IMR-90 (cell line): ENCODE data around the gene C1QTNF9B. TPM values are rescaled to one million over a fixed set of nuclear protein-coding genes. Genes with fewer than 3 reads are reported as not detected.

Experiments used
- ATAC-seq: fragments of 200-7000 bp; cut with Tn5 transposase; 2 replicates; pipeline ENCODE4 v1.9.1; 2020; ENCODE audit warnings: low read depth, mild to moderate bottlenecking, moderate library complexity
- BruUV-seq: library from RNA; stranded (reverse); fragments of 400-500 nt; replicated peaks from 2 replicates; lab custom pipeline; 2021; lab: Mats Ljungman, UMichigan
- CTCF ChIA-PET: fragments of 300-600 bp; formaldehyde crosslinking; extraction: SDS; loops from one replicate; lab custom pipeline; 2021; ENCODE audit warnings: antibody characterized with exemption; lab: Yijun Ruan, JAX
- POLR2A ChIA-PET: fragments of 300-600 bp; sonication (Branson Sonifier 250); formaldehyde crosslinking; loops from one replicate; lab custom pipeline; 2022; ENCODE audit warnings: antibody characterized with exemption; ENCODE audit not compliant: unreplicated experiment; lab: Charles Lee
- DNase-seq: peaks from one replicate; pipeline ENCODE4 v3.0.0; 2013
- H2AFZ ChIP-seq: replicated peaks from 2 replicates; pipeline ENCODE3; 2013; ENCODE audit warnings: low read length, mild to moderate bottlenecking; ENCODE audit not compliant: poor library complexity
- H2AK5ac ChIP-seq: 2 replicates; pipeline ENCODE4 v1.6.1; 2013; ENCODE audit warnings: low read depth, low read length, inconsistent platforms
- H2AK9ac ChIP-seq: replicated peaks from 2 replicates; pipeline ENCODE3; 2013; ENCODE audit warnings: mild to moderate bottlenecking, low read depth, low read length, moderate library complexity; ENCODE audit not compliant: poor library complexity
- H2BK120ac ChIP-seq: 2 replicates; pipeline ENCODE4 v1.6.1; 2013; ENCODE audit warnings: low read depth, low read length, inconsistent platforms
- H2BK15ac ChIP-seq: 3 replicates; pipeline ENCODE4 v1.6.1; 2013; ENCODE audit warnings: low read depth, low read length, inconsistent platforms
- H2BK20ac ChIP-seq: 2 replicates; pipeline ENCODE4 v1.6.1; 2013; ENCODE audit warnings: low read depth, mild to moderate bottlenecking, inconsistent platforms, low read length, moderate library complexity
- H2BK5ac ChIP-seq: 2 replicates; pipeline ENCODE4 v1.6.1; 2013; ENCODE audit warnings: mild to moderate bottlenecking, low read depth, low read length, inconsistent platforms; ENCODE audit not compliant: poor library complexity, severe bottlenecking
- H3K14ac ChIP-seq: replicated peaks from 2 replicates; pipeline ENCODE4 v1.6.1; 2013; ENCODE audit warnings: low read depth, low read length, inconsistent platforms
- H3K18ac ChIP-seq: 2 replicates; pipeline ENCODE4 v1.6.1; 2013; ENCODE audit warnings: low read depth, low read length, control low read depth
- H3K23ac ChIP-seq: 2 replicates; pipeline ENCODE4 v1.6.1; 2013; ENCODE audit warnings: low read depth, low read length, inconsistent platforms
- H3K27ac ChIP-seq: 2 replicates; pipeline ENCODE4 v1.5.1; 2013; ENCODE audit warnings: mild to moderate bottlenecking, control low read depth, low read length; ENCODE audit not compliant: insufficient read depth
- H3K27me3 ChIP-seq: 2 replicates; pipeline ENCODE4 v1.6.1; 2013; ENCODE audit warnings: low read length; ENCODE audit not compliant: control insufficient read depth, insufficient read depth
- H3K36me3 ChIP-seq: 2 replicates; pipeline ENCODE4 v1.6.1; 2013; ENCODE audit warnings: low read length, mixed read lengths; ENCODE audit not compliant: control insufficient read depth, insufficient read depth
- H3K4ac ChIP-seq: 2 replicates; pipeline ENCODE4 v1.6.1; 2013; ENCODE audit warnings: low read depth, low read length, inconsistent platforms
- H3K4me1 ChIP-seq: 2 replicates; pipeline ENCODE4 v1.6.1; 2013; ENCODE audit warnings: low read length, mixed read lengths; ENCODE audit not compliant: control insufficient read depth, insufficient read depth
- H3K4me2 ChIP-seq: 2 replicates; pipeline ENCODE4 v1.6.1; 2013; ENCODE audit warnings: low read depth, mild to moderate bottlenecking, control low read depth, low read length, moderate library complexity
- H3K4me3 ChIP-seq: 2 replicates; pipeline ENCODE4 v1.5.1; 2013; ENCODE audit warnings: low read depth, mild to moderate bottlenecking, control low read depth, low read length, moderate library complexity; ENCODE audit not compliant: insufficient read depth
- H3K56ac ChIP-seq: 2 replicates; pipeline ENCODE4 v1.6.1; 2013; ENCODE audit warnings: low read length, inconsistent platforms; ENCODE audit not compliant: insufficient read depth; ENCODE audit errors: extremely low read depth
- H3K79me1 ChIP-seq, 2 experiments: 2 replicates each; pipeline ENCODE4 v1.6.1; 2013; ENCODE audit warnings: low read length in 2 of 2, inconsistent platforms in 1 of 2, low read depth in 1 of 2
- H3K9ac ChIP-seq: 2 replicates; pipeline ENCODE4 v1.6.1; 2013; ENCODE audit warnings: low read depth, low read length, control low read depth
- H3K9me1 ChIP-seq: 2 replicates; pipeline ENCODE4 v1.6.1; 2013; ENCODE audit warnings: low read length, inconsistent platforms; ENCODE audit not compliant: insufficient read depth
- H3K9me3 ChIP-seq: 2 replicates; pipeline ENCODE4 v1.6.1; 2013; ENCODE audit warnings: low read length; ENCODE audit not compliant: control insufficient read depth, insufficient read depth
- H4K20me1 ChIP-seq: 2 replicates; pipeline ENCODE4 v1.6.1; 2013; ENCODE audit warnings: low read length, inconsistent platforms; ENCODE audit not compliant: insufficient read depth
- H4K5ac ChIP-seq: 2 replicates; pipeline ENCODE4 v1.6.1; 2013; ENCODE audit warnings: mild to moderate bottlenecking, low read depth, low read length, control low read depth
- H4K8ac ChIP-seq, 2 experiments: 2 replicates each; pipeline ENCODE4 v1.6.1; 2013; ENCODE audit warnings: low read depth in 2 of 2, low read length in 2 of 2, control low read depth in 1 of 2, inconsistent platforms in 1 of 2
- H4K91ac ChIP-seq: 2 replicates; pipeline ENCODE4 v1.6.1; 2013; ENCODE audit warnings: low read depth, low read length, inconsistent platforms; ENCODE audit not compliant: insufficient read depth
- BHLHE40 ChIP-seq: fragments of 150-350 bp; IDR thresholded peaks from 2 replicates; pipeline ENCODE4 v1.6.1; 2016; ENCODE audit warnings: mild to moderate bottlenecking, low read depth, low read length
- CEBPB ChIP-seq: IDR thresholded peaks from 2 replicates; pipeline ENCODE4 v1.6.1; 2012; ENCODE audit warnings: low read depth, low read length, improper control_type of control experiment
- CHD1 ChIP-seq: IDR thresholded peaks from 2 replicates; pipeline ENCODE4 v1.6.1; 2012; ENCODE audit warnings: low read depth, low read length, improper control_type of control experiment
- FOS ChIP-seq: fragments of 150-350 bp; IDR thresholded peaks from 2 replicates; pipeline ENCODE4 v1.6.1; 2016; ENCODE audit warnings: low read depth, low read length
- MAFK ChIP-seq: IDR thresholded peaks from 2 replicates; pipeline ENCODE4 v1.6.1; 2012; ENCODE audit warnings: low read depth, low read length, improper control_type of control experiment
- MAZ ChIP-seq: IDR thresholded peaks from 2 replicates; pipeline ENCODE4 v1.6.1; 2012; ENCODE audit warnings: low read depth, mild to moderate bottlenecking, low read length, improper control_type of control experiment, moderate library complexity, borderline replicate concordance
- MXI1 ChIP-seq: IDR thresholded peaks from 2 replicates; pipeline ENCODE4 v1.6.1; 2012; ENCODE audit warnings: low read depth, mild to moderate bottlenecking, low read length, moderate library complexity, borderline replicate concordance
- NFE2L2 ChIP-seq: fragments of 150-350 bp; IDR thresholded peaks from 2 replicates; pipeline ENCODE4 v1.6.1; 2016; ENCODE audit warnings: low read depth, mild to moderate bottlenecking, low read length
- POLR2A ChIP-seq: IDR thresholded peaks from 2 replicates; pipeline ENCODE4 v1.6.1; 2012; ENCODE audit warnings: mild to moderate bottlenecking, low read depth, low read length
- RAD21 ChIP-seq: IDR thresholded peaks from 2 replicates; pipeline ENCODE4 v1.6.1; 2012; ENCODE audit warnings: low read length, improper control_type of control experiment
- RCOR1 ChIP-seq: IDR thresholded peaks from 2 replicates; pipeline ENCODE4 v1.6.1; 2012; ENCODE audit warnings: mild to moderate bottlenecking, low read length, improper control_type of control experiment; ENCODE audit not compliant: insufficient replicate concordance
- RFX5 ChIP-seq: IDR thresholded peaks from 2 replicates; pipeline ENCODE4 v1.8.0; 2012; ENCODE audit warnings: low read depth, mild to moderate bottlenecking, low read length, moderate library complexity
- SMC3 ChIP-seq: fragments of 150-350 bp; IDR thresholded peaks from 2 replicates; pipeline ENCODE4 v1.6.1; 2016; ENCODE audit warnings: low read depth, mild to moderate bottlenecking, antibody characterized with exemption, low read length, moderate library complexity
- USF2 ChIP-seq: fragments of 150-350 bp; IDR thresholded peaks from 2 replicates; pipeline ENCODE4 v1.6.1; 2017; ENCODE audit warnings: mild to moderate bottlenecking, antibody characterized with exemption, low read length, low read depth
- WGBS, 2 experiments: methylation state at CpG; one replicate each; pipeline versions ENCODE4 v1.1.5 to v1.1.7; 2013; ENCODE audit warnings: missing lambda C conversion rate in 2 of 2; ENCODE audit not compliant: insufficient read length in 1 of 2; ENCODE audit errors: extremely low coverage in 2 of 2; 5-methylcytosine and 5-hydroxymethylcytosine counted together
- dilution Hi-C: fragments of 300-500 bp; cut with HindIII; formaldehyde crosslinking; loops from one replicate; pipeline ENCODE4 v1.14.3; 2018; ENCODE audit warnings: low sequenced_read_pairs; ENCODE audit not compliant: unreplicated experiment
- in situ Hi-C: fragments of 300-500 bp; cut with MboI; formaldehyde crosslinking; loops from 3 replicates; pipeline ENCODE4 v1.14.3; 2019; ENCODE audit warnings: low sequenced_read_pairs, inconsistent platforms, mixed read lengths
- intact Hi-C: fragments of 100-400 bp; cut with micrococcal nuclease; formaldehyde crosslinking; loops from 2 replicates; pipeline ENCODE4 v1.10.0; 2022
- polyA plus RNA-seq, 3 experiments: library from polyadenylated mRNA; depleted of rRNA; stranded (reverse); fragments of >200 nt; gene quantifications; 2 replicates each; pipeline ENCODE4 v1.2.3, GENCODE V29; 2012; ENCODE audit warnings: low replicate concordance in 1 of 3
- total RNA-seq: library from RNA; depleted of rRNA; stranded (reverse); fragments of >200 nt; gene quantifications from 2 replicates; pipeline ENCODE4 v1.2.3, GENCODE V29; 2012
- TF ChIP-seq, protein P1 (sequence below): fragments of 150-350 bp; IDR thresholded peaks from 2 replicates; pipeline ENCODE4 v1.6.1; 2016; ENCODE audit warnings: low read depth, mild to moderate bottlenecking, low read length, moderate library complexity, borderline replicate concordance
- TF ChIP-seq, protein P2 (sequence below): conservative IDR thresholded peaks from 2 replicates; pipeline ENCODE4 v1.5.1; 2012; ENCODE audit warnings: mild to moderate bottlenecking, low read depth, low read length, improper control_type of control experiment

Gene C1QTNF9B
- total and polyA plus RNA-seq, 2 of the 4 experiments (the other 2 are of a cell fraction), result 0.72 to 1.1 TPM

DNA sequence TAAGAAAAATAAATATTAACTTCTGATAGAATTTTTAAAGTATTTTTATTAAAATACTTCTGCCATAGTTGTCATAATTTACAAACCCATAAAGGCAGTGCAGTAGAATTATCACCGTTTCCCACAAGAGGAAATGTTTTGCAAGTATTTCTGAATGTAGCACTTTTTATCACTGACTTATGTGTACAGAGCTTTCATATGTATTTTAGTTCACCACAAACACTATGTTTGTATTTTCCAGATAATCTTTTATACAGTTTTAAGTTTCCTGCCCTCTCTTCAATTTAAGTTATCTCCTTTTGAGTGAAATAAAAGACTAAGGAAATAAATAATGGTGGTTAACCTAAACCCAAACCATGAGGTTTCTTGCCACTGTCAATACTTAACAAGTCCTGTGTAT lies 32.3 kb downstream of the C1QTNF9B start:
- POLR2A ChIA-PET, result no interaction called here
- WGBS, 2 experiments, result no CpG with 5 or more reads among the region's 1 CpG
- intact Hi-C loops, result loop anchor here (5.0 kb wide), 2 partner anchors 68 to 188 kb away; no protein-coding TSS in a partner anchor

More for the DNA sequence above, 32.3 kb downstream of the C1QTNF9B start:
- Histone ChIP-seq H3K23ac (no peak overlapping the region), H3K9ac (no peak overlapping the region), H3K79me1 (peaks cover 4 to 17% of the 10 kb centered on the region in 2 experiments; a peak in 2 of 4 replicates), H3K36me3 (peaks cover 4% of the 10 kb centered on the region; the same call in 1 of the 2 replicates), H2AK9ac (no peak overlapping the region), H3K27me3 (no peaks in the 10 kb centered on the region), H4K91ac (no peak overlapping the region), H3K4me1 (peaks cover 17% of the 10 kb centered on the region), H4K8ac (no peak overlapping the region), H4K5ac (no peak overlapping the region), H3K56ac (no peak overlapping the region), H3K9me3 (no peaks in the 10 kb centered on the region), H3K27ac (no peak overlapping the region), H3K4me3 (no peak overlapping the region), H2BK120ac (no peak overlapping the region), H3K4ac (no peak overlapping the region), H2AFZ (no peak overlapping the region), H2BK15ac (no peak overlapping the region), H3K14ac (no peak overlapping the region), H3K9me1 (peaks cover 22% of the 10 kb centered on the region), H3K18ac (no peak overlapping the region), H3K4me2 (no peak overlapping the region), H2BK20ac (no peak overlapping the region), H4K20me1 (no peaks in the 10 kb centered on the region), H2AK5ac (no peak overlapping the region), H2BK5ac (no peak overlapping the region)
- in situ Hi-C loops, result loop anchor here (5.0 to 10.0 kb wide), 2 partner anchors 280 to 398 kb away; no protein-coding TSS in a partner anchor
- no peak for TF ChIP-seq MAFK
- TF ChIP-seq, protein P1, sequence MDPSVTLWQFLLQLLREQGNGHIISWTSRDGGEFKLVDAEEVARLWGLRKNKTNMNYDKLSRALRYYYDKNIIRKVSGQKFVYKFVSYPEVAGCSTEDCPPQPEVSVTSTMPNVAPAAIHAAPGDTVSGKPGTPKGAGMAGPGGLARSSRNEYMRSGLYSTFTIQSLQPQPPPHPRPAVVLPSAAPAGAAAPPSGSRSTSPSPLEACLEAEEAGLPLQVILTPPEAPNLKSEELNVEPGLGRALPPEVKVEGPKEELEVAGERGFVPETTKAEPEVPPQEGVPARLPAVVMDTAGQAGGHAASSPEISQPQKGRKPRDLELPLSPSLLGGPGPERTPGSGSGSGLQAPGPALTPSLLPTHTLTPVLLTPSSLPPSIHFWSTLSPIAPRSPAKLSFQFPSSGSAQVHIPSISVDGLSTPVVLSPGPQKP, result no peak
- TF ChIP-seq CHD1, result no peak
- no peak for TF ChIP-seq RAD21
- no peak for TF ChIP-seq SMC3
- no peak for TF ChIP-seq MAZ
- TF ChIP-seq BHLHE40, result no peak
- TF ChIP-seq, protein P2, sequence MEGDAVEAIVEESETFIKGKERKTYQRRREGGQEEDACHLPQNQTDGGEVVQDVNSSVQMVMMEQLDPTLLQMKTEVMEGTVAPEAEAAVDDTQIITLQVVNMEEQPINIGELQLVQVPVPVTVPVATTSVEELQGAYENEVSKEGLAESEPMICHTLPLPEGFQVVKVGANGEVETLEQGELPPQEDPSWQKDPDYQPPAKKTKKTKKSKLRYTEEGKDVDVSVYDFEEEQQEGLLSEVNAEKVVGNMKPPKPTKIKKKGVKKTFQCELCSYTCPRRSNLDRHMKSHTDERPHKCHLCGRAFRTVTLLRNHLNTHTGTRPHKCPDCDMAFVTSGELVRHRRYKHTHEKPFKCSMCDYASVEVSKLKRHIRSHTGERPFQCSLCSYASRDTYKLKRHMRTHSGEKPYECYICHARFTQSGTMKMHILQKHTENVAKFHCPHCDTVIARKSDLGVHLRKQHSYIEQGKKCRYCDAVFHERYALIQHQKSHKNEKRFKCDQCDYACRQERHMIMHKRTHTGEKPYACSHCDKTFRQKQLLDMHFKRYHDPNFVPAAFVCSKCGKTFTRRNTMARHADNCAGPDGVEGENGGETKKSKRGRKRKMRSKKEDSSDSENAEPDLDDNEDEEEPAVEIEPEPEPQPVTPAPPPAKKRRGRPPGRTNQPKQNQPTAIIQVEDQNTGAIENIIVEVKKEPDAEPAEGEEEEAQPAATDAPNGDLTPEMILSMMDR, result no peak
- no peak for TF ChIP-seq CEBPB
- no peak for TF ChIP-seq USF2
- TF ChIP-seq RCOR1, result no peak
- no peak for TF ChIP-seq NFE2L2
- no peak for TF ChIP-seq RFX5
- no peak for TF ChIP-seq POLR2A
- no peak for TF ChIP-seq FOS
- no peak for TF ChIP-seq MXI1
- dilution Hi-C loops, result no loop called here
- DNase-seq (peak; percentile 19), ATAC-seq (no peak)
- CTCF ChIA-PET, result no interaction called here
- BruUV-seq, result no TSS peak
